Adrenal gland (tissue), 12 donors: ENCODE measurements around the gene GRIN2B. TPM values are rescaled to one million over a fixed set of nuclear protein-coding genes. Genes with fewer than 3 reads are reported as not detected.

ENCODE experiments used
- DNase-seq, 7 donors: peaks; one replicate each; pipeline ENCODE4 v3.0.0-alpha.2; 2019 to 2020
- H3K27ac ChIP-seq, 5 donors: fragments of 200-600 bp; sonication (generic) in 4 of 5; 1 replicate in 3 of 5; 2 replicates in 2 of 5; pipeline versions ENCODE4 v1.5.1 to v1.8.0; 2016 to 2020; ENCODE audit warnings: mild to moderate bottlenecking in 1 of 5
- H3K27me3 ChIP-seq: fragments of 200-600 bp; 2 replicates; pipeline ENCODE4 v1.8.0; 2021
- H3K36me3 ChIP-seq, 2 donors: fragments of 200-600 bp; replicated peaks in 1 of 2; 1 replicate in 1 of 2; 2 replicates in 1 of 2; pipeline versions ENCODE4 v1.5.1 to v1.8.0; 2018 to 2022
- H3K4me1 ChIP-seq, 2 donors: fragments of 200-600 bp; replicated peaks in 1 of 2; 1 replicate in 1 of 2; 2 replicates in 1 of 2; pipeline versions ENCODE4 v1.5.1 to v1.8.0; 2018 to 2021
- H3K4me3 ChIP-seq, 4 donors: fragments of 200-600 bp; sonication (generic) in 3 of 4; one replicate each; pipeline ENCODE4 v1.5.1; 2016 to 2018
- H3K9me3 ChIP-seq, 3 donors: fragments of 200-600 bp; sonication (generic) in 1 of 3; replicated peaks in 1 of 3; 1 replicate in 2 of 3; 2 replicates in 1 of 3; pipeline versions ENCODE4 v1.5.1 to v1.8.0; 2016 to 2021
- POLR2A ChIP-seq, 2 donors: fragments of 450-650 bp; IDR thresholded peaks; one replicate each; pipeline ENCODE4 v1.6.1; 2017; ENCODE audit warnings: antibody characterized with exemption in 2 of 2, mild to moderate bottlenecking in 2 of 2, moderate library complexity in 1 of 2
- WGBS, 4 donors: extraction: QIAGEN DNeasy Blood & Tissue Kit in 2 of 4; methylation state at CpG; one replicate each; pipeline versions ENCODE4 v1.1.5 to v1.1.7; 2013 to 2017; 5-methylcytosine and 5-hydroxymethylcytosine counted together
- intact Hi-C, 2 donors: fragments of 100-400 bp; cut with DNase I; formaldehyde crosslinking; loops; one replicate each; pipeline versions ENCODE4 v1.14.1 to v1.15.0; 2022 to 2023
- polyA plus RNA-seq, 3 donors: library from polyadenylated mRNA; stranded (reverse); fragments of 200-250 nt in 2 of 3; fragments of 350-450 nt in 1 of 3; fragmentation: Illumina TruSeq in 1 of 3; extraction: RNeasy Lipid Tissue Mini Kit (QIAGEN cat#74804) in 1 of 3; gene quantifications; one replicate each; pipeline ENCODE4 v1.2.3, GENCODE V29; 2013 to 2014
- total RNA-seq, 9 donors: library from RNA; depleted of rRNA in 4 of 9; stranded (reverse); fragments of >200 nt in 4 of 9; fragments of 120-200 nt in 1 of 9; fragmentation: NEBNext Ultra II Directional in 1 of 9; extraction: Animal tissue kit (Norgen Biotek cat#: 25700) in 1 of 9; gene quantifications; one replicate each; pipeline versions ENCODE4 v1.1.0 to v1.2.4, GENCODE V29; 2013 to 2023
- TF ChIP-seq, protein P1 (sequence below), 6 experiments: fragments of 450-650 bp in 4 of 6; fragments of 200-600 bp in 2 of 6; sonication (generic) in 1 of 6; IDR thresholded peaks; 1 replicate in 5 of 6; 2 replicates in 1 of 6; pipeline versions ENCODE4 v1.5.1 to v1.8.0; 2016 to 2021; ENCODE audit warnings: antibody characterized with exemption in 6 of 6, mild to moderate bottlenecking in 2 of 6, moderate library complexity in 1 of 6
- donor health status: healthy with polysubstance abuse.
- donor health status: Bipolar disorder and iron deficiency.
- donor health status: DM: yes; HTN: yes; CAD: no.
- donor health status: DM: no; HTN: no; CAD: no.
- donor health status: DM: no; HTN: no; CAD: no.
- donor health status: DM: yes; HTN: yes; CAD: no.

The GRIN2B gene
- total and polyA plus RNA-seq, 12 donors, result under 0.01 to 0.18 (median 0.07) TPM; not detected in 3

DNA sequence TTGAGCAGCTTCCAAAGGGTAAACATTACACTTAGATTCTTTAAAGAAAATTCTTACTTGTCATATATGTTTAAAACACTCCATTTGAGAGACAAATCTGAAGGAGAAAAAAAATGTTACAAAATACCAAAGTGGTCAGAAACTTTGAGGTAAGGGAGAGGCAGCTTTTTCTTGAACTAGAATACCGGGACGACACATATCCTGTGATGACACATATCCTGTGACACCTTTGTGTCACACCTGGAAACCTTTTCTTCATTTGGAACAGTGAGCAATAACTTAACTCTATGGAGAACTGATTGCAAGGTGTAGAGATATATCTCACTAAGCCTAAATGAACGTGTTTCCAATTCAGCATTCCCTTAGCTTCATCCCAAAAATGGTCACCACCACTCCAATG lies 4.6 kb upstream of the GRIN2B start:
- H3K4me1 ChIP-seq, result no peaks in the 10 kb centered on the region
- H3K27me3 ChIP-seq, result peaks cover 28% of the 10 kb centered on the region
- intact Hi-C loops, result no loop called here
- no peak overlapping the region for H3K27ac ChIP-seq
- no peak for TF ChIP-seq POLR2A (IDR thresholded peaks at IDR 0.05)
- TF ChIP-seq, protein P1, sequence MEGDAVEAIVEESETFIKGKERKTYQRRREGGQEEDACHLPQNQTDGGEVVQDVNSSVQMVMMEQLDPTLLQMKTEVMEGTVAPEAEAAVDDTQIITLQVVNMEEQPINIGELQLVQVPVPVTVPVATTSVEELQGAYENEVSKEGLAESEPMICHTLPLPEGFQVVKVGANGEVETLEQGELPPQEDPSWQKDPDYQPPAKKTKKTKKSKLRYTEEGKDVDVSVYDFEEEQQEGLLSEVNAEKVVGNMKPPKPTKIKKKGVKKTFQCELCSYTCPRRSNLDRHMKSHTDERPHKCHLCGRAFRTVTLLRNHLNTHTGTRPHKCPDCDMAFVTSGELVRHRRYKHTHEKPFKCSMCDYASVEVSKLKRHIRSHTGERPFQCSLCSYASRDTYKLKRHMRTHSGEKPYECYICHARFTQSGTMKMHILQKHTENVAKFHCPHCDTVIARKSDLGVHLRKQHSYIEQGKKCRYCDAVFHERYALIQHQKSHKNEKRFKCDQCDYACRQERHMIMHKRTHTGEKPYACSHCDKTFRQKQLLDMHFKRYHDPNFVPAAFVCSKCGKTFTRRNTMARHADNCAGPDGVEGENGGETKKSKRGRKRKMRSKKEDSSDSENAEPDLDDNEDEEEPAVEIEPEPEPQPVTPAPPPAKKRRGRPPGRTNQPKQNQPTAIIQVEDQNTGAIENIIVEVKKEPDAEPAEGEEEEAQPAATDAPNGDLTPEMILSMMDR (IDR thresholded peaks at IDR 0.05), result no peak
- 57 to 75% (median 63%) methylated on average over 3 of the region's 3 CpGs for WGBS, 4 donors
- H3K36me3 ChIP-seq, result no peaks in the 10 kb centered on the region
- H3K4me3 ChIP-seq, result no peak overlapping the region
- no peak for DNase-seq
- no peaks in the 10 kb centered on the region for H3K9me3 ChIP-seq

DNA sequence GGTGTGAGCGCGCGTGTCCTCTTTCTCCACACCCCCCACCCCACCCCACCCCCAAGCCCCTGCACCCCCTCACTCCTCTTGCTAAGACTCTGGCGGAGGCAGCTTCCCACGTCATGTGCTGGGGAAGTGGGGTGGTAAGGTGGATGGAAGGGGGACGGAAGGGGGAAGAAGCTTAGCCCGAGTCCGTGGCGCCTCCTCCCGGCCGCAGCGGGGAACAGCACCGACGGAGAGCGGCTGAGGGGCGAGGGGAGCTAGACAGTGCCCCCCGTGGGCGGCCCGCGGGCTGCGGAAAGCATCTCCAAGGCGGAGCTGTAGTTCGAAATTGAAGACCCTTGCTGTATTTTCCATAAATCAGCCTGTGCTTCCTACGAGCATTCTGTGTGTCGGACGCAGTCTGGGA lies 588 bp upstream of the GRIN2B start:
- no peak for DNase-seq
- TF ChIP-seq POLR2A (IDR thresholded peaks at IDR 0.05), result no peak
- TF ChIP-seq, protein P1 (IDR thresholded peaks at IDR 0.05), result no peak
- no peaks in the 10 kb centered on the region for H3K9me3 ChIP-seq
- H3K27me3 ChIP-seq, result peaks cover 46% of the 10 kb centered on the region
- WGBS, 4 donors, result 4 to 7% (median 5%) methylated on average over 6 to 26 of the region's 26 CpGs
- no peaks in the 10 kb centered on the region for H3K36me3 ChIP-seq
- no peaks in the 10 kb centered on the region for H3K4me1 ChIP-seq
- intact Hi-C loops, result no loop called here
- H3K4me3 ChIP-seq, result no peak overlapping the region
- H3K27ac ChIP-seq, result no peak overlapping the region

DNA sequence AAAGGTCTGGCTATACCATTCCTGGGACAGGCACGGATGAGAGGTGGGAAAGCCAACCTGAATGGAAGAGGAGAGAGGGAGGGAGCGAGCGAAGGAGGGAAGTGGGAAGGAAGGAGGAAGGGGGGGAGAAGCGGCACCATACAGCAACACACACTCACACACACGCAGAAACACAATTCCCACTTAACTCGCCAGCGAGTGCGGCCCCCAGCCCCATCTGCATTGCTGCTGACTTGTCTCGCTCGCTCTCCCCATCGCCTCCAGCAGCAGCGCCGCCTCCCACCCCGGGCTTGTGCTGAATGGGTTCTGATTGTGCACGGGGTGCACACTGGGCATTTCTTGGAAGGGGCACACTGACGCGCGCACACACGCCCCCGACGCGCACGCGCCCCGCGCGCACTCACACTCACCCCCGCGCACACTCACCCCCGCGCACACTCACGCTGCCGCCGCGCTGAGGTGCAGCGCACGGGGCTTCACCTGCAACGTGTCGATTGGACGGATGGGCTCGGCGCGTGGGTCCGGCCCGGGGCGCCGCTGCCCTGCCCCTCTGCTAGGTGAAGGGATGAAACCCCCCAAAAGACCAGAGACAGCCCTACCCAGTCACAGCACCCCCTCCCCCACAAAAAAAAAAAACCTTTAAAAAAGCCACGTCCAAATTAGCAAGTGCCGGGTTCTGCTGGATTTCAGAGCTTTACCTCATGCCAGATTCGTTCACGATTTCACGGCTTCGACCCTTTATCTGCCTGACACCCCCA lies 685 bp downstream of the GRIN2B start:
- intact Hi-C loops, result no loop called here
- no peak overlapping the region for H3K4me3 ChIP-seq
- peaks cover 46% of the 10 kb centered on the region for H3K27me3 ChIP-seq
- DNase-seq, result no peak
- WGBS, 4 donors, result 1 to 11% (median 2%) methylated on average over 5 to 53 of the region's 53 CpGs
- no peaks in the 10 kb centered on the region for H3K9me3 ChIP-seq
- TF ChIP-seq, protein P1 (IDR thresholded peaks at IDR 0.05), result no peak
- no peak for TF ChIP-seq POLR2A (IDR thresholded peaks at IDR 0.05)
- no peak overlapping the region for H3K27ac ChIP-seq
- H3K4me1 ChIP-seq, result no peaks in the 10 kb centered on the region
- H3K36me3 ChIP-seq, result no peaks in the 10 kb centered on the region

DNA sequence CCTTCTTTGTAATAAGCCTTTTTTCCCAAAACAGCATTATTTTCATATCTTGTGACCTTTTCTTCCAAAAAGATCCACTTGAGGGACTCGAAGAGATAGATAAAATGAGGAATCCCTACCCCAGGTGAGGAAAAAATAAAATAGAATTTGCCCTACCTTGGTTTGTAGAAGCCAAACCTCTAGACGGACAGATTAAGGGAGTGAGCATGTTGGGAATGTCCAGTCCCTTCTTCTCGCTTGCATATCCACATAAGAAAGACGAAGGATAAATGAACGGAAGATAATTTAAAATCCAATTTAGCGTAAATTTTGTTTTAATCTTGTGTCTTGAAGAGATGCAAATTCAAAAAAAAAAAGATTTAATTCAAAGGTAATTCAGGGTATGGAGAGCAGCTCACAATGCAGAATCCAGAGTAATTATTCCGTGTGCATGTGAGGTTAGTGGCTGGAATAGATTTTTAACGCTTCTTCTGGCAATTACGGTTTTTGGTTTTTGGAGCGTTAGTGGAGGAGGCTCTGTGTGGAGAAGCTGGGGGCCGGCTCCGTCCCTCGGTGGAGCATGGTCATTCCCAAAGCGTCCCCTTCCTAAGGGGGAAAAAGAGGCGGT lies 1.5 kb downstream of the GRIN2B start:
- intact Hi-C loops, result no loop called here
- Histone ChIP-seq H3K27me3 (peaks cover 46% of the 10 kb centered on the region), H3K36me3 (no peaks in the 10 kb centered on the region), H3K4me1 (no peaks in the 10 kb centered on the region), H3K4me3 (no peak overlapping the region), H3K9me3 (no peaks in the 10 kb centered on the region), H3K27ac (no peak overlapping the region)
- no peak for TF ChIP-seq POLR2A (IDR thresholded peaks at IDR 0.05)
- TF ChIP-seq, protein P1 (IDR thresholded peaks at IDR 0.05), result no peak
- WGBS, 4 donors, result 18 to 23% (median 19%) methylated on average over 15 of the region's 15 CpGs
- no peak for DNase-seq
